ENCODE measurements around the gene SIRT3.

GRCh38 chr11:199004-199581, 37.0 kb downstream of the SIRT3 start:
- no peak for TF ChIP-seq POLR2A (IDR thresholded peaks at IDR 0.05; ENCODE audit: low read length)
- TF ChIP-seq GATA1 (IDR thresholded peaks at IDR 0.05; ENCODE audit: low read depth, low read length), result no peak

Data from erythroblast (primary cell).